HAP-1 (cell line): ENCODE data around the gene CD86.
"Not testable (repeated sequence)": the region's sequence is repeated elsewhere in the genome, so short reads cannot be mapped to it uniquely, and the experiment has no call there.

Experiments
- DNase-seq, 2 experiments: peaks; one replicate each; pipeline ENCODE4 v3.0.0-alpha.2; 2016 to 2020; ENCODE audit warnings: low spot score in 2 of 2
- H3K27me3 ChIP-seq: fragments of 250-450 bp; sonication (Bioruptor Pico); 2 replicates; pipeline ENCODE4 v1.5.1; 2020; ENCODE audit warnings: low read depth, mild to moderate bottlenecking, moderate library complexity
- H3K36me3 ChIP-seq: fragments of 250-450 bp; sonication (Bioruptor Pico); replicated peaks from 2 replicates; pipeline ENCODE4 v1.5.1; 2020; ENCODE audit warnings: mild to moderate bottlenecking
- H3K4me1 ChIP-seq: fragments of 250-450 bp; sonication (Bioruptor Pico); 2 replicates; pipeline ENCODE4 v1.5.1; 2020; ENCODE audit warnings: mild to moderate bottlenecking
- H3K4me3 ChIP-seq: fragments of 250-450 bp; sonication (Bioruptor Pico); 2 replicates; pipeline ENCODE4 v1.5.1; 2020; ENCODE audit warnings: mild to moderate bottlenecking, moderate library complexity
- H3K9me3 ChIP-seq: fragments of 250-450 bp; sonication (Bioruptor Pico); 2 replicates; pipeline ENCODE4 v1.5.1; 2020; ENCODE audit warnings: mild to moderate bottlenecking, moderate library complexity
- in situ Hi-C: fragments of 300-500 bp; cut with MboI; formaldehyde crosslinking; loops from 3 replicates; pipeline ENCODE4 v1.14.3; 2020; ENCODE audit warnings: low sequenced_read_pairs, inconsistent platforms, mixed read lengths

Gene CD86

DNA sequence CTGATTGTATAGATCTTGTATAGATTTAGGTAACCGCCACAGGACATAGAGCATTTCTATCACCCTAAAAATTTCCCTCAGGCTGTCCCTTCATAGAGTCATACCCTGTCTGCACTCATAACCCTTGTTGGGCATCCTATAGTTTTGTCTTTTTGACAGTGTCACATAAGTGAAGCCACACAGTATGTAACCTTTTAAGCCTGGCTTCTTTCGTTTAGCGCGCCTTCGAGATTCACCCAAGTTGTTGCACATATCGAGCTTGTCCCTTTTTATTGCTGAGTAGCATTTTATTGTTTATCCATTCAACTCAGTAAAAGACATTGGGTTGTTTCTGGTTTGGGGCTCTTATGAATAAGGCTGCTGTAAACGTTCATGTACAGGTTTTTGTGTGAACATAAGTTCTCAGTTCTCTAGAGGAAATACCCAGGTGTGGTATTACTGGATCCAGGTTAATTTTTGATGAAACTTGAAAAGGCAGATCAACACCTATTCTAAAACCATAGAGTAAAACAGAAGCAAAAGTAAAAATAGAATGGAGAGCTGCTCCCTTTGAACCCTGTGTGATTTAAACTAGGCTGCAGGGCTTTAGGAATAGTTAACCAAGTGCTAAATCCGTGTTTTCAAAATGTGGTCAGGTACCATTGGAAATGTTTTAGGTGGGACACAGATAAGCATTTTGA lies 49.5 kb downstream of the CD86 start:
- in situ Hi-C loops, result no loop called here
- DNase-seq, result no peak
- no peak overlapping the region for H3K4me3 ChIP-seq
- no peaks in the 10 kb centered on the region for H3K4me1 ChIP-seq
- H3K9me3 ChIP-seq, result no peaks in the 10 kb centered on the region
- no peaks in the 10 kb centered on the region for H3K27me3 ChIP-seq
- no peaks in the 10 kb centered on the region for H3K36me3 ChIP-seq

DNA sequence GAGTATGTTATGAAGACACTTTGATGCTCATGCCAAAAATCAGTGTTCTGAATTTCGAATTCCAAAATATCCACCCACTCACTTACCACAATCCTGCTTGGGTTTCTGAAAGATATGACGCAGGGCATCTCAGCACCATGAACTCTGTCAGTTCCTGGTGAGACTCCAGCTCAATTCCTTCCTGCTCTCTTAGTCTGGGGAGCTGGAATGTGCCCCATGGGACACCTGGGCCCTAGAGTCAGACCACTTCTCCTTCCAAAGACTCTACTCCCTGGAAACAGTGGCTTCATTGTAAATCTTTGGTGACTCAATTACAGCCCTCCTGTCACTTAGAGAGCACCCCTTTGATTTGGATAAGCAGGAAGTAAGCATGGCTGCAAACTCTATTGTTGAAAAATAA lies 50.5 kb downstream of the CD86 start:
- in situ Hi-C loops, result no loop called here
- Histone ChIP-seq H3K4me1 (no peaks in the 10 kb centered on the region), H3K36me3 (no peaks in the 10 kb centered on the region), H3K4me3 (no peak overlapping the region), H3K27me3 (no peaks in the 10 kb centered on the region), H3K9me3 (no peaks in the 10 kb centered on the region)
- DNase-seq, result no peak

GRCh38 chr3:122107171-122107570 lies 52.0 kb downstream of the CD86 start:
- no peak for DNase-seq
- H3K4me1 ChIP-seq, result no peaks in the 10 kb centered on the region
- H3K27me3 ChIP-seq, result no peaks in the 10 kb centered on the region
- in situ Hi-C loops, result no loop called here
- no peak overlapping the region for H3K4me3 ChIP-seq
- no peaks in the 10 kb centered on the region for H3K36me3 ChIP-seq
- H3K9me3 ChIP-seq, result no peaks in the 10 kb centered on the region

DNA sequence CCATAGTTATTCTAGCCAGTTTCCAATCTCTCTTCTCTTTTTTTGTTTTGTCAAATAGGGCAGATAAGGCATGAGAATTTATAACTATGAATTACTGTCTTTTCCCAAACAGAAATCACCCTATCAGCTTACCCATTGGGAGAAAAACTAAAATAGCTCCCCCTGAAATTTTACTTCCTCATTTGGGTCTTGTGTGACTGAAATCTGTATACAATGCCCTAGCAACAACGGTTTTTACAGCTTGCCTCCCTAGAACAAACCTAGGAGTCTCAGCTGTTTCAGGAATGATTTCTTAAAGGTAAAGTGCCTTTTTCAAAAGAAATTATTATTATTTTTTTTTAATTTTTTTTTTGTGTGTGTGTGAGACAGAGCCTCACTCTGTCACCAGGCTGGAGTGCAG lies 56.8 kb downstream of the CD86 start:
- H3K36me3 ChIP-seq, result no peaks in the 10 kb centered on the region
- in situ Hi-C loops, result no loop called here
- DNase-seq, result no peak
- H3K27me3 ChIP-seq, result no peaks in the 10 kb centered on the region
- H3K4me3 ChIP-seq, result no peak overlapping the region
- no peaks in the 10 kb centered on the region for H3K4me1 ChIP-seq
- H3K9me3 ChIP-seq, result no peaks in the 10 kb centered on the region

- Histone ChIP-seq H3K36me3 (no peaks in the 10 kb centered on the region), H3K27me3 (no peaks in the 10 kb centered on the region), H3K9me3 (no peaks in the 10 kb centered on the region), H3K4me3 (no peak overlapping the region), H3K4me1 (no peaks in the 10 kb centered on the region)
- in situ Hi-C loops, result no loop called here
- no peak for DNase-seq
Measured at GRCh38 chr3:122112754-122113153, 57.6 kb downstream of the CD86 start.

DNA sequence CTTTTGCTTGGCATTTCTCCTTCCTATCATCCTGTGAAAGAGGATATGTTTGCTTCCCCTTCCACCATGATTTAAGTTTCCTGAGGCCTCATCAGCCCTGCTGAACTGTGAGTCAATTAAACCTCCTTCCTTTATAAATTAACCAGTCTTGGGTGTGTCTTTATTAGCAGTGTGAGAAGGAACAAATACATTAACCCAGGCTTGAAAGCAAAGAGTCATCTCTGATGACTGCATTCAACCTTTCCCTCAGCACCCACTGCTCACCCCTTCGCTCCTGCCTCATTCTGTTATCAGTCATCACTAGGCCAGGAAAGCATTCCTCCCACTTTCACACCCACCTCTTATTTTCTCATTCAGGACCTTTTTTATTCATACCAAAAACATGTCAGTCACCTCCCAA lies 68.7 kb downstream of the CD86 start:
- H3K27me3 ChIP-seq, result no peaks in the 10 kb centered on the region
- H3K4me3 ChIP-seq, result no peak overlapping the region
- DNase-seq, result no peak
- no peaks in the 10 kb centered on the region for H3K4me1 ChIP-seq
- no peaks in the 10 kb centered on the region for H3K9me3 ChIP-seq
- in situ Hi-C loops, result no loop called here
- H3K36me3 ChIP-seq, result no peaks in the 10 kb centered on the region

- Histone ChIP-seq H3K27me3 (no peaks in the 10 kb centered on the region), H3K4me1 (no peaks in the 10 kb centered on the region), H3K9me3 (no peaks in the 10 kb centered on the region), H3K4me3 (no peak overlapping the region), H3K36me3 (no peaks in the 10 kb centered on the region)
- DNase-seq, result no peak
- in situ Hi-C loops, result no loop called here
Measured at GRCh38 chr3:122132949-122133540, 77.9 kb downstream of the CD86 start.

GRCh38 chr3:122146466-122146865 lies 91.3 kb downstream of the CD86 start:
- in situ Hi-C loops, result no loop called here
- Histone ChIP-seq H3K4me3 (no peak overlapping the region), H3K27me3 (no peaks in the 10 kb centered on the region), H3K4me1 (no peaks in the 10 kb centered on the region), H3K36me3 (no peaks in the 10 kb centered on the region), H3K9me3 (no peaks in the 10 kb centered on the region)
- DNase-seq, result no peak

DNA sequence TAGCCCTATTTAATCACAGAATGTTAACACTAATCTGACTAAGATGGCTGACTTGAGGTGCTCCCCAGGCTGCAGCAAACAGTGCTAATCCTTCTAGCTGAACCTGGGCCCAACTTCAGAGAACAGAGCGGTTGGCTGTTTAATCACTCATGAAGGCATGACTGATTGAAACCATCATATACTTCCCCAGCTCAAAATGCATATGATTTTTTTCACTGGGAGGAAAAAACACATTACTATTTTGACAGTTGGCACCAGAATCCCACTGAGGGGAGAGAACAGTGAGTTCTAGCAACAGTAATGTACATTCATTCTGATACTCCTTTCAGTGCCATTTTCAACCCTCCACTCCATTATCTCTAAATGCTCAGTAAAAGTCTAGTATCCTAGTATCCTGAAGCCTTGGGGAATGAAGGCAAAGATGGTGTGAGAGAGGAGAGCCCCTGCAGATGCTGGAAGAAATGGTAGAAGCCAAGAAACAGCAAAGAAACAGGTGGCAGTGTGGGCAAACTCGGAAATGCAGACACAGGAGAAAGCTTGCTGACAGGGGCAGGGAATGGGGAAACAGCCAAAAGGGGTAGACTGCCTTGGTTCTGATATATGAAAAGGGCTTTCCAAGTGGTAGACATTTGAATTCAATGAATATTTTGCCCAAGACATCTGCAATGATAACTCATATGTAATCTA lies 93.9 kb downstream of the CD86 start:
- in situ Hi-C loops, result no loop called here
- no peaks in the 10 kb centered on the region for H3K9me3 ChIP-seq
- H3K27me3 ChIP-seq, result no peaks in the 10 kb centered on the region
- H3K36me3 ChIP-seq, result no peaks in the 10 kb centered on the region
- H3K4me3 ChIP-seq, result no peak overlapping the region
- no peak for DNase-seq
- no peaks in the 10 kb centered on the region for H3K4me1 ChIP-seq

DNA sequence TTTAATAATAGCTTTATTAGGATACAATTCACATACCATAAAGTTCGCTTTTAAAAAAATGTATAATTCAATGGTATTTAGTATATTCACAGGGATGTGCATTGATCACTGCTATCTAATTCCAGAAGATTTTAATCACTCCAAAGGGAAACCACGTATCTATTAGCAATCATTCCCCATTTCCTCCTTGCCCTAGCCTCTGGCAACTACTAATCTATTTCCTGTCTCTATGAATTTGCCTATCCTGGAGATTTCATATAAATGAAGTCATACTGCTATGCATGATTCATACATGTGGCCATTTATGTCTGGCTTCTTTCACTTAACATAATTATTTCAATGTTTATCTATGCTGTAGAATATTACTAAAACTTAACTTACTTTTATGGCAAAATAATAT lies 96.3 kb downstream of the CD86 start:
- no peaks in the 10 kb centered on the region for H3K27me3 ChIP-seq
- 0 out of 2 replicates have a peak, but pooled peaks cover 2% of the 10 kb centered on the region for H3K9me3 ChIP-seq
- no peaks in the 10 kb centered on the region for H3K36me3 ChIP-seq
- in situ Hi-C loops, result no loop called here
- DNase-seq, result no peak
- H3K4me3 ChIP-seq, result no peak overlapping the region
- no peaks in the 10 kb centered on the region for H3K4me1 ChIP-seq

DNA sequence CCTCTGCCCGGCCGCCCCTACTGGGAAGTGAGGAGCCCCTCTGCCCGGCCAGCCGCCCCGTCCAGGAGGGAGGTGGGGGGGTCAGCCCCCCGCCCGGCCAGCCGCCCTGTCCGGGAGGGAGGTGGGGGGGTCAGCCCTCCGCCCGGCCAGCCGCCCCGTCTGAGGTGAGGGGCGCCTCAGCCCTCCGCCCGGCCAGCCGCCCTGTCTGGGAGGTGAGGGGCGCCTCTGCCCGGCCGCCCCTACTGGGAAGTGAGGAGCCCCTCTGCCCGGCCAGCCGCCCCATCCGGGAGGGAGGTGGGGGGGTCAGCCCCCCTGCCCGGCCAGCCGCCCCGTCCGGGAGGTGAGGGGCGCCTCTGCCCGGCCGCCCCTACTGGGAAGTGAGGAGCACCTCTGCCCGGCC lies 109.8 kb downstream of the CD86 start:
- not testable (repeated sequence) for DNase-seq

GRCh38 chr3:122167630-122168029 lies 112.5 kb downstream of the CD86 start:
- H3K9me3 ChIP-seq, result no peaks in the 10 kb centered on the region
- no peaks in the 10 kb centered on the region for H3K27me3 ChIP-seq
- H3K4me3 ChIP-seq, result no peak overlapping the region
- H3K4me1 ChIP-seq, result no peaks in the 10 kb centered on the region
- no peaks in the 10 kb centered on the region for H3K36me3 ChIP-seq
- in situ Hi-C loops, result no loop called here
- DNase-seq, result no peak

More for the DNA sequence above, 109.8 kb downstream of the CD86 start:
- H3K4me1 ChIP-seq, H3K9me3 ChIP-seq, H3K4me3 ChIP-seq, H3K27me3 ChIP-seq, H3K36me3 ChIP-seq, in situ Hi-C loops: not testable (repeated sequence)

DNA sequence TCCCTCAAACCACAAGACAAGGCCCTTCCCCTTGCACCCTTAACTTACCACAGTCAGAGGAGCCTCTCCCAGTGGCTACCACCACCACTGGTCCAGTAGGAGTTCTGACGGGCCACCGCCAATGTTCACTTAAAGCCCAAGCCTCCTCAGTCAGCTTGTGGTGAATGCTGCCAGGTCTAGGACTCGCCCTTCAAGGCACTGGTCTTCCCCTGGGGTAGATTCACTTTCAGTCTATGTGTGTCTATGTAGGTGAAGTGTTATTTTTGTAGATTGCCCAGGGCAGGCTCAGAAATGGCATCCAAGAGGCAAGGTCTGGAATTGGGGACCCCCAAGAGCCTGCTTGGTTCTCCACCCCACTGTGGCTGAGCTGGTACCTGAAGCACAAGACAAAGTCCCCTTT lies 112.9 kb downstream of the CD86 start:
- in situ Hi-C loops, result no loop called here
- Histone ChIP-seq H3K4me3 (no peak overlapping the region), H3K4me1 (no peaks in the 10 kb centered on the region), H3K27me3 (no peaks in the 10 kb centered on the region), H3K36me3 (no peaks in the 10 kb centered on the region), H3K9me3 (no peaks in the 10 kb centered on the region)
- DNase-seq, result no peak

- DNase-seq, result no peak
- no peaks in the 10 kb centered on the region for H3K27me3 ChIP-seq
- H3K4me3 ChIP-seq, result no peak overlapping the region
- no peaks in the 10 kb centered on the region for H3K9me3 ChIP-seq
- in situ Hi-C loops, result no loop called here
- H3K4me1 ChIP-seq, result no peaks in the 10 kb centered on the region
- H3K36me3 ChIP-seq, result no peaks in the 10 kb centered on the region
Measured at GRCh38 chr3:122169911-122170310, 114.7 kb downstream of the CD86 start.
